LoVo (cell line): Measurements from ENCODE around the gene ZNF483.
A peak's percentile ranks its signal among the peaks of the same experiment; 100 is the strongest.
"Not testable (repeated sequence)": the region's sequence is repeated elsewhere in the genome, so short reads cannot be mapped to it uniquely, and the experiment has no call there.

Experiments used
- DNase-seq: peaks from one replicate; pipeline ENCODE4 v3.0.0-alpha.2; 2016; ENCODE audit warnings: low spot score

Gene ZNF483

GRCh38 chr9:111610845-111611244 is 85.9 kb downstream of the ZNF483 start:
- DNase-seq, result no peak

- peak; percentile 69 for DNase-seq
Measured at GRCh38 chr9:111613436-111614040, 88.6 kb downstream of the ZNF483 start.

- no peak for DNase-seq
Measured at GRCh38 chr9:111615928-111616327, 90.9 kb downstream of the ZNF483 start.

- not testable (repeated sequence) for DNase-seq
Measured at GRCh38 chr9:111617349-111617748, 92.4 kb downstream of the ZNF483 start.

GRCh38 chr9:111621895-111622480 is 97.0 kb downstream of the ZNF483 start:
- peak; percentile 30 for DNase-seq

- peak; percentile 61 for DNase-seq
Measured at GRCh38 chr9:111622626-111623025, 97.6 kb downstream of the ZNF483 start.
